ENCODE measurements around the gene UBAC2. TPM values are rescaled to one million over a fixed set of nuclear protein-coding genes. Genes with fewer than 3 reads are reported as not detected.

The UBAC2 gene
- total and polyA plus RNA-seq, 2 donors (not counting 3 experiments of a cell fraction or from before 2014, with no cell fraction given): 45.7 to 54.4 TPM

DNA sequence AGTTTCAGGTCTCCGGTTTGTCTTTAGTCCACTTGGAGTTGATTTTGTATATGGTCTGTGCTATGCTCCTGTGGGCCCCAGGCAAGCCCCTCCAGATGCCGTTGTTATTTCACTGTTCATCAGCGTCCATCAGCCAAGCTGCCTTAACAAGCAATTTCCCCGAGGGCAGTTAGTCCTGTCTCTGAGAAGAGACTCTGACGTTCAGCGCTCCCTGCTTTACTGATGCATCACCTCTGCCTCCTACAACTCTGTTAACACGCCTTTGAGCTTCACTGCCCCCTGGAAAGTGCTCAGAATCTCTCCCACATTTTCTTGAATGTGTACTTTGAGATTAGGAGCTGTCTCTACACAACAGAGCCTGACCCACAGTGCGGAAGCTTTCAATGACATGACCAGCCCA, 41.8 kb upstream of the UBAC2 start:
- POLR2A ChIA-PET: no interaction called here
- Histone ChIP-seq H3K27me3 (ENCODE audit: control insufficient read depth in 2 of 2, insufficient read depth in 2 of 2, low read length in 2 of 2) (peaks cover 7 to 10% of the 10 kb centered on the region in 2 experiments), H2AFZ (ENCODE audit: low read depth, low read length) (no peak overlapping the region), H3K9ac (replicated peaks; ENCODE audit: extremely low read depth, insufficient read depth, low read length) (no peak overlapping the region), H3K79me2 (ENCODE audit: control insufficient read depth, insufficient read depth, low read length) (no peaks in the 10 kb centered on the region), H3K4me2 (ENCODE audit: insufficient read depth, low read length) (no peak overlapping the region), H3K4me1 (ENCODE audit: control insufficient read depth, extremely low read depth, insufficient read depth, low read length) (no peaks in the 10 kb centered on the region), H3K36me3 (ENCODE audit: control insufficient read depth in 2 of 2, extremely low read depth in 1 of 2, insufficient read depth in 2 of 2, low read length in 2 of 2) (no peaks in the 10 kb centered on the region), H3K9me3 (replicated peaks; ENCODE audit: control insufficient read depth, insufficient read depth, low read length) (no peaks in the 10 kb centered on the region), H3K9me1 (replicated peaks; ENCODE audit: control insufficient read depth, extremely low read depth, insufficient read depth, low read length) (no peaks in the 10 kb centered on the region), H3K4me3 (replicated peaks in 1 of 3; ENCODE audit: insufficient read depth in 1 of 3, low read depth in 1 of 3, low read length in 3 of 3) (no peak overlapping the region), H4K20me1 (replicated peaks; ENCODE audit: control insufficient read depth, extremely low read depth, insufficient read depth, low read length) (no peaks in the 10 kb centered on the region), H3K27ac (ENCODE audit: insufficient read depth, low read depth, low read length) (no peak overlapping the region)
- no peak for DNase-seq (ENCODE audit: low read depth, low spot score)
- dilution Hi-C loops (cut with MboI; ENCODE audit: extremely low pct_ligation_motif_present, low sequenced_read_pairs): loop anchor here (25.0 kb wide), 1 partner anchor 103 kb away; the partner anchor contains the start of gene GPR18
- BruUV-seq (replicated peaks): no TSS peak
- CTCF ChIA-PET: interaction anchor here (0.8 to 2.3 kb wide), 2 partner anchors 15 to 111 kb away, joined by 3 to 8 read pairs; no protein-coding TSS in a partner anchor
- TF ChIP-seq POLR2AphosphoS5 (IDR thresholded peaks at IDR 0.05; ENCODE audit: insufficient read depth, low read depth, low read length): no peak
- TF ChIP-seq MYC (IDR thresholded peaks at IDR 0.05; ENCODE audit: low read depth, low read length): no peak
- no peak for TF ChIP-seq POLR2A (IDR thresholded peaks at IDR 0.05; ENCODE audit: low read depth, low read length)
- TF ChIP-seq JUN (IDR thresholded peaks at IDR 0.05; ENCODE audit: borderline replicate concordance, insufficient read depth, insufficient read length, low read depth): no peak
- no peak for TF ChIP-seq GATA2 (IDR thresholded peaks at IDR 0.05; ENCODE audit: insufficient read depth, insufficient read length, low read depth, low read length)
- TF ChIP-seq, protein P1, sequence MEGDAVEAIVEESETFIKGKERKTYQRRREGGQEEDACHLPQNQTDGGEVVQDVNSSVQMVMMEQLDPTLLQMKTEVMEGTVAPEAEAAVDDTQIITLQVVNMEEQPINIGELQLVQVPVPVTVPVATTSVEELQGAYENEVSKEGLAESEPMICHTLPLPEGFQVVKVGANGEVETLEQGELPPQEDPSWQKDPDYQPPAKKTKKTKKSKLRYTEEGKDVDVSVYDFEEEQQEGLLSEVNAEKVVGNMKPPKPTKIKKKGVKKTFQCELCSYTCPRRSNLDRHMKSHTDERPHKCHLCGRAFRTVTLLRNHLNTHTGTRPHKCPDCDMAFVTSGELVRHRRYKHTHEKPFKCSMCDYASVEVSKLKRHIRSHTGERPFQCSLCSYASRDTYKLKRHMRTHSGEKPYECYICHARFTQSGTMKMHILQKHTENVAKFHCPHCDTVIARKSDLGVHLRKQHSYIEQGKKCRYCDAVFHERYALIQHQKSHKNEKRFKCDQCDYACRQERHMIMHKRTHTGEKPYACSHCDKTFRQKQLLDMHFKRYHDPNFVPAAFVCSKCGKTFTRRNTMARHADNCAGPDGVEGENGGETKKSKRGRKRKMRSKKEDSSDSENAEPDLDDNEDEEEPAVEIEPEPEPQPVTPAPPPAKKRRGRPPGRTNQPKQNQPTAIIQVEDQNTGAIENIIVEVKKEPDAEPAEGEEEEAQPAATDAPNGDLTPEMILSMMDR (IDR thresholded peaks at IDR 0.05; ENCODE audit: extremely low read depth in 1 of 2, insufficient read depth in 1 of 2, low read depth in 1 of 2, low read length in 2 of 2): no peak
- TF ChIP-seq EZH2 (IDR thresholded peaks at IDR 0.05; ENCODE audit: borderline replicate concordance, low read depth, low read length, severe bottlenecking): no peak
- TF ChIP-seq, protein P2, sequence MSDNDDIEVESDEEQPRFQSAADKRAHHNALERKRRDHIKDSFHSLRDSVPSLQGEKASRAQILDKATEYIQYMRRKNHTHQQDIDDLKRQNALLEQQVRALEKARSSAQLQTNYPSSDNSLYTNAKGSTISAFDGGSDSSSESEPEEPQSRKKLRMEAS (IDR thresholded peaks at IDR 0.05; ENCODE audit: insufficient read depth, insufficient read length): no peak
- no peak for TF ChIP-seq FOS (IDR thresholded peaks at IDR 0.05; ENCODE audit: borderline replicate concordance, insufficient read depth, low read length)
- no peak for FAIRE-seq
- intact Hi-C loops (cut with micrococcal nuclease): no loop called here
